Measurements from ENCODE around the gene GIMAP8. TPM values are rescaled to one million over a fixed set of nuclear protein-coding genes. Genes with fewer than 3 reads are reported as not detected.

The GIMAP8 gene
- total and polyA plus RNA-seq, 2 experiments from 2014 or later: not detected

GRCh38 chr7:150408393-150409299, 41.8 kb upstream of the GIMAP8 start:
- Histone ChIP-seq H3K36me3 (ENCODE audit: low read depth) (no peaks in the 10 kb centered on the region), H3K27me3 (replicated peaks; ENCODE audit: insufficient read depth) (no peaks in the 10 kb centered on the region), H3K9ac (no peak overlapping the region), H3K4me2 (ENCODE audit: unreplicated experiment) (no peak overlapping the region), H3K79me2 (ENCODE audit: insufficient read depth) (no peaks in the 10 kb centered on the region), H4K20me1 (ENCODE audit: insufficient read depth) (no peaks in the 10 kb centered on the region), H3K4me1 (ENCODE audit: insufficient read depth) (peaks cover 15% of the 10 kb centered on the region; the same call in 1 of the 2 replicates), H3K9me3 (ENCODE audit: low read depth) (no peaks in the 10 kb centered on the region), H3F3A (ENCODE audit: insufficient read depth) (no peaks in the 10 kb centered on the region), H3K27ac (no peak overlapping the region), H3K9me2 (ENCODE audit: insufficient read depth) (no peaks in the 10 kb centered on the region), H2AFZ (no peak overlapping the region), H3K4me3 (no peak overlapping the region)
- no peak for DNase-seq
- TF ChIP-seq EZH2 (IDR thresholded peaks at IDR 0.05; ENCODE audit: insufficient read depth, poor library complexity, severe bottlenecking) (no peak), EZH2phosphoT487 (IDR thresholded peaks at IDR 0.05; ENCODE audit: insufficient read depth, low read depth) (no peak)
- in situ Hi-C loops (cut with MboI): no loop called here
- WGBS, 2 experiments (ENCODE audit: low coverage in 1 of 2, low lambda C conversion rate in 2 of 2, missing lambda C conversion rate in 2 of 2): 83 to 87% methylated on average over 20 to 22 of the region's 22 CpGs

- Histone ChIP-seq H3K9ac (no peak overlapping the region), H3K27ac (no peak overlapping the region), H3K4me1 (ENCODE audit: insufficient read depth) (0 out of 2 replicates have a peak, but pooled peaks cover 8% of the 10 kb centered on the region), H3F3A (ENCODE audit: insufficient read depth) (no peaks in the 10 kb centered on the region), H3K27me3 (replicated peaks; ENCODE audit: insufficient read depth) (no peaks in the 10 kb centered on the region), H3K9me2 (ENCODE audit: insufficient read depth) (no peaks in the 10 kb centered on the region), H4K20me1 (ENCODE audit: insufficient read depth) (no peaks in the 10 kb centered on the region), H3K9me3 (ENCODE audit: low read depth) (no peaks in the 10 kb centered on the region), H3K4me3 (no peak overlapping the region), H3K79me2 (ENCODE audit: insufficient read depth) (no peaks in the 10 kb centered on the region), H3K4me2 (ENCODE audit: unreplicated experiment) (no peak overlapping the region), H3K36me3 (ENCODE audit: low read depth) (no peaks in the 10 kb centered on the region), H2AFZ (no peak overlapping the region)
- TF ChIP-seq EZH2phosphoT487 (IDR thresholded peaks at IDR 0.05; ENCODE audit: insufficient read depth, low read depth): no peak
- no peak for TF ChIP-seq EZH2 (IDR thresholded peaks at IDR 0.05; ENCODE audit: insufficient read depth, poor library complexity, severe bottlenecking)
- no peak for DNase-seq
- in situ Hi-C loops (cut with MboI): no loop called here
- 69% methylated on average over 10 of the region's 10 CpGs for WGBS, 2 experiments (ENCODE audit: low coverage in 1 of 2, low lambda C conversion rate in 2 of 2, missing lambda C conversion rate in 2 of 2)
These were observed 41.0 kb upstream of the GIMAP8 start for GRCh38 chr7:150409300-150410030.

- Histone ChIP-seq H3K79me2 (ENCODE audit: insufficient read depth) (no peaks in the 10 kb centered on the region), H3K4me1 (ENCODE audit: insufficient read depth) (0 out of 2 replicates have a peak, but pooled peaks cover 5% of the 10 kb centered on the region), H3K36me3 (ENCODE audit: low read depth) (no peaks in the 10 kb centered on the region), H3K4me3 (no peak overlapping the region), H3K9me3 (ENCODE audit: low read depth) (no peaks in the 10 kb centered on the region), H3K9ac (no peak overlapping the region), H4K20me1 (ENCODE audit: insufficient read depth) (no peaks in the 10 kb centered on the region), H3K27ac (no peak overlapping the region), H3F3A (ENCODE audit: insufficient read depth) (no peaks in the 10 kb centered on the region), H3K9me2 (ENCODE audit: insufficient read depth) (no peaks in the 10 kb centered on the region), H3K4me2 (ENCODE audit: unreplicated experiment) (no peak overlapping the region), H2AFZ (no peak overlapping the region), H3K27me3 (replicated peaks; ENCODE audit: insufficient read depth) (no peaks in the 10 kb centered on the region)
- in situ Hi-C loops (cut with MboI): no loop called here
- DNase-seq: no peak
- TF ChIP-seq EZH2 (IDR thresholded peaks at IDR 0.05; ENCODE audit: insufficient read depth, poor library complexity, severe bottlenecking): no peak
- no peak for TF ChIP-seq EZH2phosphoT487 (IDR thresholded peaks at IDR 0.05; ENCODE audit: insufficient read depth, low read depth)
- 94 to 95% methylated on average over 7 of the region's 7 CpGs for WGBS, 2 experiments (ENCODE audit: low coverage in 1 of 2, low lambda C conversion rate in 2 of 2, missing lambda C conversion rate in 2 of 2)
These were observed 40.3 kb upstream of the GIMAP8 start for GRCh38 chr7:150410131-150410530.

GRCh38 chr7:150410680-150411346, 39.6 kb upstream of the GIMAP8 start:
- H2AFZ ChIP-seq: no peak overlapping the region
- H3K27ac ChIP-seq: no peak overlapping the region
- DNase-seq: no peak
- H3K4me1 ChIP-seq (ENCODE audit: insufficient read depth): 0 out of 2 replicates have a peak, but pooled peaks cover 5% of the 10 kb centered on the region
- H3K9ac ChIP-seq: no peak overlapping the region
- 73 to 80% methylated on average over 10 of the region's 10 CpGs for WGBS, 2 experiments (ENCODE audit: low coverage in 1 of 2, low lambda C conversion rate in 2 of 2, missing lambda C conversion rate in 2 of 2)
- H3K9me2 ChIP-seq (ENCODE audit: insufficient read depth): no peaks in the 10 kb centered on the region
- in situ Hi-C loops (cut with MboI): no loop called here
- no peak overlapping the region for H3K4me2 ChIP-seq (ENCODE audit: unreplicated experiment)
- H3K4me3 ChIP-seq: no peak overlapping the region
- no peaks in the 10 kb centered on the region for H4K20me1 ChIP-seq (ENCODE audit: insufficient read depth)
- TF ChIP-seq EZH2 (IDR thresholded peaks at IDR 0.05; ENCODE audit: insufficient read depth, poor library complexity, severe bottlenecking) (no peak), EZH2phosphoT487 (IDR thresholded peaks at IDR 0.05; ENCODE audit: insufficient read depth, low read depth) (no peak)
- H3K36me3 ChIP-seq (ENCODE audit: low read depth): no peaks in the 10 kb centered on the region
- no peaks in the 10 kb centered on the region for H3K9me3 ChIP-seq (ENCODE audit: low read depth)
- H3F3A ChIP-seq (ENCODE audit: insufficient read depth): no peaks in the 10 kb centered on the region
- H3K79me2 ChIP-seq (ENCODE audit: insufficient read depth): no peaks in the 10 kb centered on the region
- H3K27me3 ChIP-seq (replicated peaks; ENCODE audit: insufficient read depth): no peaks in the 10 kb centered on the region

All from GM23248 (cell line).